GM18858 (cell line): ENCODE results near the gene IKZF1.
"Not testable (repeated sequence)": the region's sequence is repeated elsewhere in the genome, so short reads cannot be mapped to it uniquely, and the experiment has no call there.

ENCODE experiments used
- ATAC-seq: cut with Tn5 transposase; IDR thresholded peaks from one replicate; pipeline ENCODE4 v1.9.1; 2021; ENCODE audit not compliant: unreplicated experiment

IKZF1 gene

DNA sequence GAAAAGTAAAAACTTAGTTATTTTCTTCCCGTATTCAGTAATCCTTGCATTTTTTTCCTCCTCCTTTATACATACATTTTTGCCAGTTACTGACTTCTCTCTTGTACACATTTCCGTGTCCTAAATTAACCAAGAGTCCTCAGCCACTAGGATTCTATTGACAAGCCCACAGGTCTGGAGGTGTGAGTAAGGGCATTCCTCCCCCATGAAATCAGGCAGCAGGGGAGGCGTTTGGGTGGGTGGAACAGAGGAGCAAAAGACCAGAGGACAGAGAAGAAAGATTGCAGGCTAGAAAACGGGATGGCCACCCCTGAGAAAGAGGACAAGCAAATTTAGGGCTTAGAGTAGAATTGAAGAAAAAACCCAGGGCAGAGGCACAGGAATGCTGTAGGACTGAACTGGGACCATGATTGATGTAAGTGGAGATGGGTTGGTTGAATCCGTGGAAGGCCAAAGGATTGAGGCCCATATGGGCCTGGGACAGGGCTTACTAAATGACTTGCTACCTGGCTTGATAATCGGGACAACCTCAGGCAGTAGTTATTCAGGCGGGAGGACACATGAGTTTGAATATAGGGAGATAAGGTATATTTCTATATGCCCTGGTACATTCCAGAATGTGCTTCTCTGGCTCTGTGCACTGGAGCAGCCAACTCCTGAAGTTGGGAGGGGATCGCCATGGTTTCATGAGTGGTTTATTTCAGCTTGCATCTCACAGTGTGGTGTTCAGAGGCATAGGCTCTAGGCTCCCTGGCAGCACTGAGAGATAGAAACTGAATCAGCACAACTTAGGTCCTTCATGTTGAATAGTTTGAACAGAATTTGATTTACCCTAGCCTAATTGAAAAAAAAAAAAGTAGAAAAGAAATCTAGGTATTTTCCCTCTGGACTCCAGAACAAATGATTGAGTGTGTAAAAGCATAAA, 28.0 kb downstream of the IKZF1 start:
- ATAC-seq: no peak

GRCh38 chr7:50333221-50333651, 28.7 kb downstream of the IKZF1 start:
- no peak for ATAC-seq

DNA sequence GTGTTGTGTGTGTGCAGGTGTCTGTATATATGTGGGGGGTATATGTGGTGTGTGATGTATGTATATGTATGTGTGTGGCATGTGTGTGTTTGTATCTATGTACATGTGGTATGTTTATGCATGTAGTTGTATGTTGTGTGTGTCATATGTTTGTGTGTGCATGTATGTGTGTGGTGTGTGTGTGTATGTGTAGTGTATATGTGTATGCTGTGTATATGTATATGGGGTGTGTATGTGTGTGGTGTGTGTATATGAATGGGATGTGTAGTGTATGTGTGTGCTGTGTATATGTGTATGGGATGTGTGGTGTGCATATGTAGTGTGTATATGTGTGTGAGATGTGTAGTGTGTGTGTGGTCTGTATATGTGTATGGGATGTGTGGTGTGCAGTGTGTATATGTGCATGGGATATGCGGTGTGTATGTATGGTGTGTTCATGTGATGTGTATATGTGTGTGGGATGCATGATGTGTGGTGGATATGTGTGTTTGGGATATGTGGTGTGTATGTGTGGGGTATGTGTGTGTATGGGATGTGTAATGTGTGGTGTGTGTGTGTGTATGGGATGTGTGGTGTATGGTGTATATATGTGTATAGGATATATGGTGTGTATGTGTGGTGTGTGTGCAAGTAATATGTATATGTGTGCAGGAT, 30.0 kb downstream of the IKZF1 start:
- no peak for ATAC-seq

DNA sequence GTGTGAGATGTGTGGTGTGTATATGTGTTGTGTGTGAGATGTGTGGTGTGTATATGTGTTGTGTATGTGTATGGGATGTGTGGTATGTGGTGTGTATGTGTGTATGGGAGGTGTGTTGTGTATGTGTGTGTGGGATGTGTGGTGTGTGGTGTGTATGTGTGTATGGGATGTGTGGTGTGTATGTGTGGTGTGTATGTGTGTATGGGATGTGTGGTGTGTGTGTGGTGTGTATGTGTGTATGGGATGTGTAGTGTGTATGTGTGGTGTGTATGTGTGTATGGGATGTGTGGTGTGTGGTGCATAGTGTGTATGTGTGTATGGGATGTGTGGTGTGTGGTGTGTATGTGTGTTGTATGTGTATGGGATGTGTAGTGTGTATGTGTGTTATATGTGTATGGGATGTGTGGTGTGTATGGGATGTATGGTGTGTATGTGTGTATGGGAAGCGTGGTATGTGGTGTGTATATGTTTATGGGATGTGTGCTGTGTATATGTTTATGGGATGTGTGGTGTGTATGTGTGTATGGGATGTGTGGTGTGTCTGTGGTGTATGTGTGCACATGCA, 30.8 kb downstream of the IKZF1 start:
- no peak for ATAC-seq

DNA sequence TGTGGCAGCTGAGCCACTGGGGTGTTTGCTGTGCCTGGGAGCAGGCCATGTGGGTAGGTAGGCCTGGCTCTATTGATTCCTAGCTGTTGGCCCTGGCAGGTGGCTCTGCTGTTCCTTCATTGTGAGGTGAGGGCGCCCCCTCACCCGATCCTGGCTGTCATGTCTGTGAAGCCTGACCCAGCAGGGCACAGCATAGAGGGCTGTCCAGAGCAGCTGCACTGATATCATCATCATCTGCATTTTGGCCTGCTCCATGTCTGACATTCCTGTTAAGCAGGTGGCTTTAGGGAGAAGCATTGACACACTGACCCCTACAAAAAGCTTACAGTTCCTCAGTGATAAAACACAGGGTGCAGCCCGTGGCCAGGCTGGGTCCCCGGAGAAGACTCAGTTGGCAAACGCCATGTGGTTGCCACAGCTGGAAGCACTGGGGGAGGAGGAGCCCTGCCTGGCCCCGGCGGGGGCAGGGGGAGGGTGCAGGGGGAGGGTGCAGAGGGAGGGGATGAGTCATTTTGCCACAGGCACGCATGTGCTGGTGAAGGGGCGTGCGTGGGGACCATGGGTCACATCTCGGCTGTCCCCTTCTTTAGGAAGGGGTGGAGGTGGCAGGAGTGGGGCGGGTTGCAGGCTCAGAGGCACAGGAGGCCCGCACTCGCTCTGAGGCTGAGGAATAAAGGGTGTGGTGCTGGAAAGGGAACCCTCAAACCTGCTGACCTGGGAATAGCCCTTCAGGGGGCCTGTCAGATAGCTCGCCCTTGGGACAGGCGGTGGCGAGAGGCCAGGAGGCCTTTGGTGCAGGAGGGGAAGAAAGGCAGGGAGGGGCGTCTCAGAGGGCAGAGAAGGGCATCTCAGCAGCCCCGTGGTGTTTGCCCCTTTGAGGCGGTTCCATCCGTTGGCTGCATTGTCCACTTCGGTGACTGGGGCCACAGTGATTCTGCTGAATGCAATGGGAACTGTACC, 31.6 kb downstream of the IKZF1 start:
- no peak for ATAC-seq

- no peak for ATAC-seq
These were observed 32.6 kb downstream of the IKZF1 start for GRCh38 chr7:50336894-50337703.

- not testable (repeated sequence) for ATAC-seq
These were observed 35.0 kb downstream of the IKZF1 start for GRCh38 chr7:50339472-50339871.

DNA sequence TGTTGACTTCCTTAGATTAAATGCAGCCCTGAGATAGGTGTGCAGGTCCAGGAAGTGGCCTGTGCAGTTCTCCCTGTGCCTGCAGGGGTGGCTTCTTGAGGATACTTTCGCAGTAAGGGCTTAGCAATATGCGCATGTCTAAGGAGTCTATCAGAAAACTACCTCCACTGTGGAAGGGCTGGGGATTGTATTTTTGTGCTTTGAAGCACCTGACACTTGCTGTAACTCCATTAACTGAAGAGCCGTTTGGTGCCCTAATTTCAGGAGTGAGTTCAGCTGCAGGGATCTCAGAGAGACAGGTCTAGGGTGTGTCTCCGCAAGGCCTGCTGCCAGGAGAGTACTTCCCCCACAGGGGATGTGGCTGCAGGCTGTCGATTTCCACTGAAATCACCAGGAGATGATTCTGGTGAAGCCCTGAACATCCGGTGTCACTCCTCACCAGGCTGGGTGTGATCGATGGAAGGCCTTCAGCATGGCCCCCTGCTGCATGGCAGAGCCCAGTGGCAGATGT, 35.5 kb downstream of the IKZF1 start:
- no peak for ATAC-seq

DNA sequence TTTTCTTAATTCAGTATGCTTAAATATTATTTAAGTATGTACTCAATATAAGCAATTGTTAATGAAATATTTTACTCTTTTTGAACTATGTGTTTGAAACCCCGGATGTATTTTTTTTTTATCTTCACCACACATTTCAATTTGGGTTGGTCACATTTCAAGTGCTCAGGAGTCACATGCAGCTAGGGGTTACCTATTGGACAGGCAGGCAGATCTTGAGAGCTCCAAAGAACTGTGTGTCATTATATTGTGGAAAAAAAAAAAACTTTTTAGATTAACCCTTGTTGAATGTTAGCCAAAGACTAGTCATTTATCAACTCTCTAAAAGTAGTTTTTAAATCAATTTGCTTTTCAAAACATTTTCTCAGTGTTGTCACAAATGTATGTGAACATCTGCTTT, 37.2 kb downstream of the IKZF1 start:
- no peak for ATAC-seq

DNA sequence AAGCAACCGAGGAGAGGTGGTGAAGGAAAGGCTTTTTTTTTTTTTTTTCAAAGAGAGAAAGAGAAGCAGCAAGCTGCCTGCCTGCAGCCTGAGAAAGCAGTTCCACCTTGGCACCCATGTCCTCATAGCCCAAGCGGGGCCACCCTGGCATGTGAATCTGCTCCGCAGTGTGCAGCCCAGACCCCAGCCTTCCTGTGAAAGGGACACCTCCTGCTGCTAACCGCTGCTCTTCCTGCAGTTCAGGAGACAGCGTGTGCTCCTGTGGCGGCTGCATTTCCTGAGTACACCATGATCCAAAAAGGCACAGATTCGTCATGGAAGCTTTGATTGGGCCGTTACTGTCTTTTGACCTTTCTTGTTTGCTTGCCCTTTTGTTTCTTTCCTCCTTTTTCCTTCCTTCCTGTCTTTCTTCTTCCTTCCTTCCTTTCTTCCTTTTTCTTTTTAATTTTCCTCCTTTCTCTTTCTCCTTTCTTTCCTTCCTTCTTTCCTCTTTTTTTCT, 38.1 kb downstream of the IKZF1 start:
- no peak for ATAC-seq

DNA sequence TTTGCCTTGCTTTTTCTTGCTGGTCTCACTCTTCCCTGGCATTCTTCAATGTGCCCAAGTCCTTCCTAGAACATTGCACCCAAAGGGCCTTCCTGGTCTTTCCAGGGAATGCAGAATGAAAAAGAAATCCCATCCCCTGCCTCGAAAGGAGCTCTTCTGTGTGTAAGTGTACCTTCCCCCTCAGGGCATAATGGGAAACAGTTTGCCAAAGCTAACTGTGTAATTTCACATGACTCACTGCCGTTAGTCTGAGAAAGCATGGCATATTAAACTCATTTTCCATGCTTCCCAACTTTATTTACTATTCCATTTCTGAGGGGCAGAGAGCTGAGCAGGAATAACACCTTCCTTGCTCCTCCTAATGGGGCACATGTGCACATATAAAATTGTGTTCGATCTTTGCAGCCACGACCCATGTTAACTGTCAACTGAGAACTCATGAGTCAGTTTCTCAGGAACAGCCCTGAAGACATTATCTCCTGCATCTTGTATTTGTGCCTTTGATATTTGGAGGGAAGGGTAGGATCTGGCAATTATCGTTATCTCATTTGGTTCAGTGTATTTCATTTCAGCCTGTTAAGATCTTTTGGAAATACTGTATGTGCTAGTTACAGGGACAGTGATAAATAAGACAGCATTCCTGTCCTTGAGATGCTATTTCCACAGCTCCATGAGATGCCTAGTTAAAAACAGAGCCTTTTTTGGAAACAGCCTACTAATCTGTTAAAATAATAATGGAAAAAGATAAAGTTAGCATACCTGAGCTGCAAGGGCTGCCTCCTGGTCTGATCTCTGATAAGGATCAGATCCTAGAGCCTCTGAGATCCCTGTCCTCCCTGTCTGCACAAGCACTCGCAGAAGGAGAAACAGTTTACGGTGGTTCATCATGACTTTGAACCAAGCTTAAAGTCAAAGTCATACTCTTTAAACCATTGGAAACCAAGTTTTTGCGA, 42.3 kb downstream of the IKZF1 start:
- no peak for ATAC-seq

- no peak for ATAC-seq
These were observed 43.2 kb downstream of the IKZF1 start for GRCh38 chr7:50347693-50348092.

- ATAC-seq: no peak
These were observed 44.1 kb downstream of the IKZF1 start for GRCh38 chr7:50348469-50349162.

GRCh38 chr7:50349399-50349798, 44.9 kb downstream of the IKZF1 start:
- no peak for ATAC-seq

DNA sequence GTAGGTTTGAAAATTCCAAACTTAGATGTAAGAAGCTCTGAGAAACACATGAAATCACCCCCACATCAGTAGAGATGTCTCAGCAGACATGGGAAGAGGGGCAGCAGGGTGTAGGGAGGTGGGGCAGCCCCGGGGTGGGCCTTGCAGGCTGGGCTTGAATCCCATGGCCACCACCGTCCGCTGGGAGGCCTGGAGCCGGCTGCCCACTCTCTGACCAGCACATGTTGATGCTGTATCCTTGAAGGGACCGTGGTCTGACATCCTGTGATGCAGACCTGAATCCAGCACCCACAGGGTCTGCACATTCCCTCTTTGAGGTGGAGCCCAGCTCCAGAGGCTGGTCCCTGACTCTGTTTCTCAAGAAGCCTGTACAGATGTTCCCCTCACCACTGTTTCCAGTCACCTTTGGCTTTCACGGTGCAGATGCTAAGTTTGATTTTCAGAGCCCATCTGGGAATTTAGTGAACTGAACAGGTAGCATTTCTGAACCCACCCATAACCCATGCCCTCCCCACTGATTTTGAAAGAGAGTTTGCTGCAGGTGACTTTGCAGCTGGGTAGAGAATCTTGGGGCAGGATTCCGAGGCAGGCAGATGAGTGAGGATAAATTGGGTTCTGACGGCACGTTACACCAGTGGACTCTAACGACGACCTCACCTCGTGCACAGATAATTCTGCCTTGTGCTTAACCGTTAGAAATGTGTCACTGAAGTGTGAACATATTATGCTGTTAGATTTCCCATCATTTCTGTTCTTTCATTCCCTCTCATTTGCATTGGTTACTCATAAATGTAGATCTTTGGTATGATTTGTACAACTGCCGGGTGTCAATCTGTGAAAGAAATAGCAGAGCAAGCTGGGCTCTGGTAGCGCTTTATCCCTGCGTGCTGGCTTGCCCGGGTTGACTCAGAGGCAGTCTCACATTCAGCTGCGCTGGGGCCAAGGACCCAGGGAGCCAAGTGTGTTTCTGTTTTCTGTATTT, 45.7 kb downstream of the IKZF1 start:
- ATAC-seq: peak; percentile 84

DNA sequence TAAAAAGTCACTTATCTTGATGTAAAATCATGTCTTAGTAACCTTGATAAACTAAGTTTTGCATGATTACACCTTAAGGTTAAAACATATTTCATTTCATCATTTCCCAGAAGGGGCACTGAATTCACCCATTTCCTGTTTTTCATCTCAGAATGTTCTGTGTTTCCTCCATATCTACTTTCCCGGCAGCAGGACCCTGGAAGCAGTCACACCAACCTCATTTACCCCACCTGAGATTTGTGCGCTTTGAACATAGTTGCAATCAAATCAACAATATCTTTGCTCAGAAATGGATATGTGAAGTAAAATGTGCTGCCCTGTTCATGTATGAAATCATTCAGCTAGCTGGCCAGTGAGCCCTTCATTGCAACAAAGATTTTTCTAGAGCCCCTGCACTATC, 46.8 kb downstream of the IKZF1 start:
- no peak for ATAC-seq

DNA sequence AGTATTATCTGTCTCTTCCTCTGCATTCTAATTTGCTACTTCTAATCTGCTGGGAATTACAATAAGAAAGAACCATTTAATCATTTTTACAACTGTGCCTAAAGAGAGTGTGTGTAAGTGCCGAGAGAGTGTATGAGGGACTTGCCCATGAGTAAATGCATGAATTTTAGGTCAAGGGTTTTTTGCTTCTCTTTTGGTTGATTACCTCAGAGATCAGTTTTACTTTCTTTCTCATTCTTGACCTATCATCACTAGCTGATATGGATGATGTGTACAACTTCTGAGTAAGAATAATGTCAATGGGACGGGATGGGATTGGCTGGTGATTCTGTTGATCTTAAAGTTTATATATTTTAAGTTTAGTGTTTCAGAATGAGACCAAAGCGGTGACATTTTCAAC, 47.8 kb downstream of the IKZF1 start:
- ATAC-seq: peak; percentile 81
